Right lobe of liver (tissue), 4 donors: ENCODE measurements around the gene ANAPC5.

Experiments
- POLR2A ChIP-seq: fragments of 450-650 bp; IDR thresholded peaks from one replicate; pipeline ENCODE4 v1.6.1; 2017; ENCODE audit warnings: antibody characterized with exemption, mild to moderate bottlenecking
- TF ChIP-seq, protein P1 (sequence below), 4 donors: fragments of 200-600 bp in 3 of 4; fragments of 450-650 bp in 1 of 4; IDR thresholded peaks; one replicate each; pipeline versions ENCODE4 v1.5.1 to v1.8.0; 2016 to 2022; ENCODE audit warnings: antibody characterized with exemption in 4 of 4, mild to moderate bottlenecking in 2 of 4
- donor health status: DM: no; HTN: no; CAD: no.
- donor health status: DM: no; HTN: no; CAD: no.
- donor health status: DM: no; HTN: yes; CAD: no.

- TF ChIP-seq, protein P1, sequence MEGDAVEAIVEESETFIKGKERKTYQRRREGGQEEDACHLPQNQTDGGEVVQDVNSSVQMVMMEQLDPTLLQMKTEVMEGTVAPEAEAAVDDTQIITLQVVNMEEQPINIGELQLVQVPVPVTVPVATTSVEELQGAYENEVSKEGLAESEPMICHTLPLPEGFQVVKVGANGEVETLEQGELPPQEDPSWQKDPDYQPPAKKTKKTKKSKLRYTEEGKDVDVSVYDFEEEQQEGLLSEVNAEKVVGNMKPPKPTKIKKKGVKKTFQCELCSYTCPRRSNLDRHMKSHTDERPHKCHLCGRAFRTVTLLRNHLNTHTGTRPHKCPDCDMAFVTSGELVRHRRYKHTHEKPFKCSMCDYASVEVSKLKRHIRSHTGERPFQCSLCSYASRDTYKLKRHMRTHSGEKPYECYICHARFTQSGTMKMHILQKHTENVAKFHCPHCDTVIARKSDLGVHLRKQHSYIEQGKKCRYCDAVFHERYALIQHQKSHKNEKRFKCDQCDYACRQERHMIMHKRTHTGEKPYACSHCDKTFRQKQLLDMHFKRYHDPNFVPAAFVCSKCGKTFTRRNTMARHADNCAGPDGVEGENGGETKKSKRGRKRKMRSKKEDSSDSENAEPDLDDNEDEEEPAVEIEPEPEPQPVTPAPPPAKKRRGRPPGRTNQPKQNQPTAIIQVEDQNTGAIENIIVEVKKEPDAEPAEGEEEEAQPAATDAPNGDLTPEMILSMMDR (IDR thresholded peaks at IDR 0.05): no peak
- no peak for TF ChIP-seq POLR2A
Measured at GRCh38 chr12:121264951-121265515, 87.2 kb downstream of the ANAPC5 start.
